Body of pancreas (tissue), 4 donors: Measurements from ENCODE around the gene CPLX1.

ENCODE experiments used
- CTCF ChIP-seq, 7 experiments: fragments of 450-650 bp in 4 of 7; fragments of 200-600 bp in 3 of 7; sonication (generic) in 3 of 7; IDR thresholded peaks; one replicate each; pipeline ENCODE4 v1.5.1; 2016 to 2019; ENCODE audit warnings: antibody characterized with exemption in 7 of 7
- POLR2A ChIP-seq, 3 donors: fragments of 450-650 bp; IDR thresholded peaks; one replicate each; pipeline ENCODE4 v1.6.1; 2016; ENCODE audit warnings: antibody characterized with exemption in 3 of 3, mild to moderate bottlenecking in 2 of 3

GRCh38 chr4:825063-825970 lies 612 bp downstream of the CPLX1 start:
- TF ChIP-seq CTCF (IDR thresholded peaks at IDR 0.05), result no peak
- no peak for TF ChIP-seq POLR2A (IDR thresholded peaks at IDR 0.05)
